ENCODE data around the gene CLEC18C. TPM values are rescaled to one million over a fixed set of nuclear protein-coding genes. Genes with fewer than 3 reads are reported as not detected.

The CLEC18C gene
- under 0.01 and 0.15 TPM in 2 replicates for total RNA-seq

DNA sequence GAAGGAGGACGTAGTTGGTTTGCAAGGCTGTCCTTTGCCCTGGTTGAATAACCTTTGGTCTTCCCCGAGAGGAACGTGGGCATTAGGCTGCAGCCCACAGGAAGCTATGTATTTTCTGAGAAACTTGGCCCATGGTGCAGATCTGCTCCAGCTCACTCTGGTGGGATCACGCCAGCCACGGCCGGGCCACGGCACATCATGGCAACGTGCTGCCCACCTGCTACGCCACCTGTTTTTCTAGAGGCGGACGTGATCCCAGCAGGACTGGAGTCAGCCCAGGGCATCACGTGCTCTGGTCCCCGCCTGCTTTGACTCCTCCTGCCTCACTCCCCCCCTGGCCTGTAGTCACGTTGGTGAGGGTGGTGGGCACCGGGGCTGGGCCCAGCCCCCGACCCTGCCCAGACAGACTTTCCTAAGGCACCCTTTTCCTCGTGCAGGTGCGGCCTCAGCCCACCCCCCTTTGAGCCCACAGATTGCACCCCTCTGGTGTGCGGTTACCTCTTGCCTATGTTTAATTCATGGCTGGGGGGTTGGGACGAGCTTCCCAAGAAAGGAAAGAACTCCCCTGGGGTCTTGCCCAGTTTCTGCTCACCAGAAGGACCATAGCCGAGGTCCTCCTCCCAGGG is at the start of gene CLEC18C:
CLEC18C (plus strand) TSS at position 576 of the 626 bp plus-strand sequence. CDS start 492 bp downstream, outside the sequence.

Other genes with a start within 250 kb of the CLEC18C start
- gene CLEC18A, start 222.5 kb upstream of the CLEC18C start, total RNA-seq = 0.61 TPM in 1 of 2 replicates, not detected in the other
- 13.6 and 22.2 TPM in 2 replicates for gene PDPR, start 59.5 kb upstream of the CLEC18C start, total RNA-seq
- gene EXOSC6, start 78.2 kb downstream of the CLEC18C start, total RNA-seq = 30.9 and 33.3 TPM in 2 replicates
- 126 and 166 TPM in 2 replicates for gene AARS1, start 115.7 kb downstream of the CLEC18C start, total RNA-seq
- 17.2 and 31.5 TPM in 2 replicates for gene DDX19B, start 125.4 kb downstream of the CLEC18C start, total RNA-seq
- gene DDX19A, start 173.1 kb downstream of the CLEC18C start, total RNA-seq = 32.2 and 39.7 TPM in 2 replicates

Measured in epithelial cell of umbilical artery (primary cell).